NAMALWA (cell line): ENCODE results near the gene AMACR.
"Not testable (repeated sequence)": the region's sequence is repeated elsewhere in the genome, so short reads cannot be mapped to it uniquely, and the experiment has no call there.

Source experiments
- DNase-seq: peaks from one replicate; pipeline ENCODE4 v3.0.0-alpha.2; 2015; ENCODE audit warnings: low spot score

AMACR gene

GRCh38 chr5:33968211-33969005 lies 39.4 kb downstream of the AMACR start:
- no peak for DNase-seq

- DNase-seq, result no peak
Observed at GRCh38 chr5:33966805-33967204, 41.0 kb downstream of the AMACR start.

- no peak for DNase-seq
Observed at GRCh38 chr5:33964132-33964700, 43.6 kb downstream of the AMACR start.

DNA sequence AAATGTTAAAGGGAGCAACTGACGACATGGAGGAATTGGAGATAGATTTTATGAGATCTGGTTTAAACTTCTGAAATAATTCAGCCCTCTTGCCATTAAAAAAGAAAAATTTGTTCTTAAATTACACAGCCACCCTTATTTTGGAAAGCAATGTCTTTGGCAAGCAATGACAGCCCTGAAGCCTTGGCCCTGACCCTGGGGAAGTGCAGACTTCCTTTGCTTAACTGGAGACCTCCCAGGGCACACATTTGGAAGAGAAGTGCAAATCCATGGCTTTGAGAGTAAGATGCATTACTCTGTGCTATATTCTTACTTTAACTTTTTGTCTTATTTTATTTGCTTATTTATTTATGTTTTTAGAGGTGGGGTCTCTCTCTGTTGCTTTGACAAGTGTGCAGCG lies 49.7 kb downstream of the AMACR start:
- no peak for DNase-seq

DNA sequence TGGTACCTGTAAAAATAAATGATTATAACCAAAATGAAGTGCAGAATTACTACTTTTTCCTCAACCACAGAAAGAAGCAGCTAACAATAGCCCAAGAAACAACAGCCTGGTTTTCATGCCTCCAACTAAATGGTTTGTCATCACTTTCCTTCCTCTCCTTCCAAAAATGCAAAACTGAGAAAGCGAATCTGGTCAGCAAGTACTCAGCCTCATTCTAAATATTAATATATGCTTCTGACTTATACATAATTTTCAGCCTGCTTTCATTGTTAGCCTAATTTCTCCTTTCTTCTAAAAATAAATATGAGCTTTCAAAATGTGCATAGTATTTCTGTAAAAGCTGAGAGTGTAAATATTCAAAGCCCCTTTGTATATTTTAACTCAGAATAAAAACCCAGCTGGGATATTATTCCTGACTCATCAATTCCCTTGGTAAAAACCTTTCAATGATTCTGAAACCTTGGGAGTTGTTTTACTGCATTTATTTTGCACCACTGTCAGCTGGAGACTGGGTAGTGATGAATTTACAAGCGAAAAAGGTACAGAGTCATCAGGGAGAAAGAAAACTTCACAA lies 50.2 kb downstream of the AMACR start:
- no peak for DNase-seq

GRCh38 chr5:33952175-33952574 lies 55.7 kb downstream of the AMACR start:
- not testable (repeated sequence) for DNase-seq

- no peak for DNase-seq
Observed at GRCh38 chr5:33944543-33945132, 63.2 kb downstream of the AMACR start.

DNA sequence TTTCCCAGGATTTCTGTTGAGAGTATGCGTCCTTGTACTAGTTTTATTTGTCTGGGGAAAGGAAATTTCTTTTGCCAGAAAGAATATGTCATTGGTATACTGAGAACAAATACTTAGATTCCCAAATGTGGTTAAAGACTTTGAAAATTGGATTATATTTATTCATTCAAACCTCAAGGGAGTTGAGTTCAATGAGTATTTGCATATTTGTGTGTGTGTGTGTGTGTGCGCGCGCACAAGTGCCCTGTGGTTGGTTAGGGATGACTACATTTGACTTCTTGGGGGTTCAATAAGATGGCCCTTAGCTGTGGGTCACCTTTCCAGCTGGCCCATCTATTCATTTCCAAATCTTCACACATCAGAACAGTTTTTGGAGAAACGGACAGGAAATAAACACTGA lies 66.8 kb downstream of the AMACR start:
- no peak for DNase-seq

GRCh38 chr5:33939556-33940262 lies 68.1 kb downstream of the AMACR start:
- no peak for DNase-seq

GRCh38 chr5:33938881-33939280 lies 69.0 kb downstream of the AMACR start:
- DNase-seq, result no peak

GRCh38 chr5:33938507-33938796 lies 69.4 kb downstream of the AMACR start:
- no peak for DNase-seq

DNA sequence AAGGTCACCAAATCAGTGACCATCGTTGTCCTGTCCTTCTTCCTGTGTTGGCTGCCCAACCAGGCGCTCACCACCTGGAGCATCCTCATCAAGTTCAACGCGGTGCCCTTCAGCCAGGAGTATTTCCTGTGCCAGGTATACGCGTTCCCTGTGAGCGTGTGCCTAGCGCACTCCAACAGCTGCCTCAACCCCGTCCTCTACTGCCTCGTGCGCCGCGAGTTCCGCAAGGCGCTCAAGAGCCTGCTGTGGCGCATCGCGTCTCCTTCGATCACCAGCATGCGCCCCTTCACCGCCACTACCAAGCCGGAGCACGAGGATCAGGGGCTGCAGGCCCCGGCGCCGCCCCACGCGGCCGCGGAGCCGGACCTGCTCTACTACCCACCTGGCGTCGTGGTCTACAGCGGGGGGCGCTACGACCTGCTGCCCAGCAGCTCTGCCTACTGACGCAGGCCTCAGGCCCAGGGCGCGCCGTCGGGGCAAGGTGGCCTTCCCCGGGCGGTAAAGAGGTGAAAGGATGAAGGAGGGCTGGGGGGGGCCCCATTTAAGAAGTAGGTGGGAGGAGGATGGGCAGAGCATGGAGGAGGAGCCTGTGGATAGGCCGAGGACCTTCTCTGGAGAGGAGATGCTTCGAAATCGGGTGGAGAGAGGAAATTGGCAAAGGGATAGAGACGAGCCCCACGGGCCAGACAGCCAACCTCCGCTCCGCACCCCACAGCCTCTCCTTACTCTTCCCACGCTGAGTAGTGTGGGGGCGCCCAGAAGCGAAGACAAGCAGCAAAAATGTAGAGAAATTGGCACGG lies 69.9 kb downstream of the AMACR start:
- no peak for DNase-seq

DNA sequence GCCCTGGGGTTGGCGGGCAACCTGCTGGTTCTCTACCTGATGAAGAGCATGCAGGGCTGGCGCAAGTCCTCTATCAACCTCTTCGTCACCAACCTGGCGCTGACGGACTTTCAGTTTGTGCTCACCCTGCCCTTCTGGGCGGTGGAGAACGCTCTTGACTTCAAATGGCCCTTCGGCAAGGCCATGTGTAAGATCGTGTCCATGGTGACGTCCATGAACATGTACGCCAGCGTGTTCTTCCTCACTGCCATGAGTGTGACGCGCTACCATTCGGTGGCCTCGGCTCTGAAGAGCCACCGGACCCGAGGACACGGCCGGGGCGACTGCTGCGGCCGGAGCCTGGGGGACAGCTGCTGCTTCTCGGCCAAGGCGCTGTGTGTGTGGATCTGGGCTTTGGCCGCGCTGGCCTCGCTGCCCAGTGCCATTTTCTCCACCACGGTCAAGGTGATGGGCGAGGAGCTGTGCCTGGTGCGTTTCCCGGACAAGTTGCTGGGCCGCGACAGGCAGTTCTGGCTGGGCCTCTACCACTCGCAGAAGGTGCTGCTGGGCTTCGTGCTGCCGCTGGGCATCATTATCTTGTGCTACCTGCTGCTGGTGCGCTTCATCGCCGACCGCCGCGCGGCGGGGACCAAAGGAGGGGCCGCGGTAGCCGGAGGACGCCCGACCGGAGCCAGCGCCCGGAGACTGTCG lies 70.7 kb downstream of the AMACR start:
- no peak for DNase-seq

DNA sequence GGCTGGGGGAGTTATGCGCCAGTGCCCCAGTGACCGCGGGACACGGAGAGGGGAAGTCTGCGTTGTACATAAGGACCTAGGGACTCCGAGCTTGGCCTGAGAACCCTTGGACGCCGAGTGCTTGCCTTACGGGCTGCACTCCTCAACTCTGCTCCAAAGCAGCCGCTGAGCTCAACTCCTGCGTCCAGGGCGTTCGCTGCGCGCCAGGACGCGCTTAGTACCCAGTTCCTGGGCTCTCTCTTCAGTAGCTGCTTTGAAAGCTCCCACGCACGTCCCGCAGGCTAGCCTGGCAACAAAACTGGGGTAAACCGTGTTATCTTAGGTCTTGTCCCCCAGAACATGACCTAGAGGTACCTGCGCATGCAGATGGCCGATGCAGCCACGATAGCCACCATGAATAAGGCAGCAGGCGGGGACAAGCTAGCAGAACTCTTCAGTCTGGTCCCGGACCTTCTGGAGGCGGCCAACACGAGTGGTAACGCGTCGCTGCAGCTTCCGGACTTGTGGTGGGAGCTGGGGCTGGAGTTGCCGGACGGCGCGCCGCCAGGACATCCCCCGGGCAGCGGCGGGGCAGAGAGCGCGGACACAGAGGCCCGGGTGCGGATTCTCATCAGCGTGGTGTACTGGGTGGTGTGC lies 71.4 kb downstream of the AMACR start, which contains the start of gene RXFP3:
TSS of gene RXFP3 (plus strand) at position 6 of the 636 bp plus-strand sequence. CDS start at position 361, 355 bp downstream.
- DNase-seq, result no peak
